HL-60/S4 treated with retinoic acid at 250 ng/mL for 4 days and 3 days (cell line): ENCODE measurements around the gene IL15.
"Not testable (repeated sequence)": the region's sequence is repeated elsewhere in the genome, so short reads cannot be mapped to it uniquely, and the experiment has no call there.

ENCODE experiments used
- in situ Hi-C: fragments of 300-500 bp; cut with MboI; formaldehyde crosslinking; loops from 2 replicates; pipeline ENCODE4 v1.7.0; 2022; ENCODE audit warnings: low sequenced_read_pairs

The IL15 gene

DNA sequence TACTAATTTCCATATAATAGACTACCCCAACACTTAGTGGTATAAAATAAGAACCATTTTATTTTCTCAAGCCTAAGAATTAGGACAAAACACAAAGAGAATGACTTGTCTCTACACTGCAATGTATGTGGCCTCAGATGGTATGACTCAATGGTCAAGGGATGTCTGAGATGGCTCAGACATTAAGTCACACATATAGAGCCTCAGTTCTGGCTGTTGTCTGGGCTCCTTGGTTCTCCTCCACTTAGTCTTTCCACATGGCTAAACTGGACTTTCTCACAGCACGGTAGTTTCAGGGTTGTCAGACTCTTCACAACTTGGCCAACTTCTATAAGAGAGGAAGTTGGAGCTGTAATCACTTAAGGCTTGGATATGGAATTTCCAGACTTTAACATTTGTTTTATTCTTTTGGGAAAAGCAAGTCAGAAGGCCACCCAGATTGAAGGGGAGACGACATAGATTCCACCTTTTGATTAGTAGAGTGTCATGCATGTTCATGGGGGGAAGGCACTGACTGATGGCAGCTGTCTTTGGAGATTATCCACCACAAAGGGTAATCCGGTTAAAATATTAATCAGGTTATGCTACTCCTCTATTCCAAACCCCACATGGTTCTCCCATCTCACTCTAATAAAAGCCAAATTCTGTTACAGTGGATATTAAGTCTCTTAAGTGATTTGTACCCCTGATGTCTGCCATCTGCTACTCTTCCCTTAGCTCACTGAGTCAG, 9.4 kb downstream of the IL15 start:
- in situ Hi-C loops: no loop called here

DNA sequence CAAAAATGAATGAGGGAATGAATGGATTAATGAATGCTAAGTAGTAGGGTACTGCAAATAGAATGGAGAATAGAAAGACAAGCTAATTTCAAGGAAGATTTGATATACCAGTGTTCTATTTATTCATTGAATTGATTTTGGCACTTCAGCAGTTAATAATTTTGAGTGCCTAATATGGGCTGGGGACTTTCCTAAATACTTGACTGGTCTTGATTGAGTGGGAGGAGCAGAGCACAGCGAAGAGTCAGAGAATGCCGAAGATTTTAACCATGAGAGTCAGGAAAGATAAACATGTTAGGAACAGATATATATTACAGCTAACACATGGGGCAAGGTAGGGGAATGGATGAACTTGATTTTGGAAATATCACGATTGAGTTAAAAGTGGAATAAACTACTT, 10.6 kb downstream of the IL15 start:
- in situ Hi-C loops: no loop called here

DNA sequence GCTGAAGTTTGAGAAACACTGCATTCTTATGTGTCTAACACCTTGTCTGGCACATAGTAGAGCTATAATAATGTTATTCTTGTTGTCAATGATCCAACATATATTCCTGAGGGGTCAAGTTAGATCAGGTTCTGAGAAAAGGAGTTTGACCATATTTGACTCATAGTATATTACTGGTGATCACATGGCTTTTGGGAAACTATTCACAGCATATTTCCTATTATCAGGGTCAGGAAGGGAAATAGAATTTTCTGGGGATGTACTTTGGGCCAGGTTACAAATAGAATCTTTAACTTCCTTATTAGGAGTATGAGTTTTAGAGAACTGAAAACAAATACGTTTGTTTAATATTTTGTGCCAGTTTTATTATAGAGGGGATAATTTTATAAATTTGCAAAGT, 11.6 kb downstream of the IL15 start:
- in situ Hi-C loops: no loop called here

DNA sequence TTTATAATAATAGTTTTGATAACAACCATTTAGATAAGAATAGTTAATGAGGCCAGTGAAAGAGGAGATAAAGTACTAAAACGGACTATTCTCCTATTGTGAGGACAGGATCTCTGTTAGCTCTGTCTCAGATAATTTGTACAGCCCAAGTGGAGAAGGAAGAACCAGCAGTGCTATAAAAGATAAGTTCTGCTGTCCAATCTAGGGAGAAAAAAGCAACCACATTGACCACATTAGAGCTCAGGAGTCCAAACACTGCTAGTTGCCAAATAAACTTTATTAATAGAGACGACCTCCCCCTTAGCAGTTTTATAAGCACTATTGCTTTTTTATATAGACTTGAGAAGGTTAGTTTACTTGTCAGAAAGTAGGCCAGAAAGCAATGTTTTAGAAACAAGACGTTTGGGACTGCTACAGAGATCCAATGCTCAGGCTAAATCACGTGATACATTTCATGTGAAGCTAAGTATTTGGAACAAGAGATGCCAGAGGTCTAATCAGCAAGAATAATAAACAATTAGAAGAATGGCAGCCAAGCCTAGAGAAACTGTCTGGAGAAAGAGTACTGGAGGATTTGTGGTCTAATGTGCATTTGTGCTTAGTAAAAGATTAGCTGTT, 15.9 kb downstream of the IL15 start:
- in situ Hi-C loops: no loop called here

DNA sequence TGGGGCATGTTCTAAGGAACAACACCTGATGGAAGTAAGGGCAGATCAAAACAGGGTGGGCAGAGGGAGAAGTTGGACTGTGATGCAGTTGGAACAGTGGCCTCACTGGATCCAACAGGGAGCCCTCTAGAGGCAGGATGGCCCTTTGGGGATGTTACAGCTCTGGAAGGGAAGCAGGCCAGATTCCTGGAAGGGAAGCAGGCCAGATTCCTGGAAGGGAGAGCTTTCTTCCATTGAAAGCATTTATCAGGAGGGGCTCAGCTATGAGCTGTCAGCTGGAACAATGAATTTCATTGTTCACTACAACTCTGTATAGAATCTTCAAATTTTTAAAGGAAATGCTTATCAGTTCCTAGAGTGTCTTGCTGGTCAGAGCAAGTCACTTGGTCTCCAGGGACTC, 17.7 kb downstream of the IL15 start:
- in situ Hi-C loops: no loop called here

DNA sequence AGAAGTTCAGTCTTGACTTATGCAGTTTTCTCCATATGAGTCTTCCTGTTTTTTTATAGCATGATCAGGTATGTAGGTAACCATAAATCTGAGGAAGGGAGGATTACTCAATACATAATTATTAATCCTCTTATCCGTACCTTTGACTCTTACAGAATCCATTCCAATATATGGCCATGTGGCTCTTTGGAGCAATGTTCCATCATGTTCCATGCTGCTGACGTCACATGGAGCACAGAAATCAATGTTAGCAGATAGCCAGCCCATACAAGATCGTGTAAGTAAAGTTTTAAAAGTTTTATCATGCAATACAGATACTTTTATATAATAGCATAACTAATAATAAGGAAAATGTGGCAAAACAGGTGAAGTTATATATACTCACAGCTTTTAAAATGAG, 19.6 kb downstream of the IL15 start:
- in situ Hi-C loops: no loop called here

DNA sequence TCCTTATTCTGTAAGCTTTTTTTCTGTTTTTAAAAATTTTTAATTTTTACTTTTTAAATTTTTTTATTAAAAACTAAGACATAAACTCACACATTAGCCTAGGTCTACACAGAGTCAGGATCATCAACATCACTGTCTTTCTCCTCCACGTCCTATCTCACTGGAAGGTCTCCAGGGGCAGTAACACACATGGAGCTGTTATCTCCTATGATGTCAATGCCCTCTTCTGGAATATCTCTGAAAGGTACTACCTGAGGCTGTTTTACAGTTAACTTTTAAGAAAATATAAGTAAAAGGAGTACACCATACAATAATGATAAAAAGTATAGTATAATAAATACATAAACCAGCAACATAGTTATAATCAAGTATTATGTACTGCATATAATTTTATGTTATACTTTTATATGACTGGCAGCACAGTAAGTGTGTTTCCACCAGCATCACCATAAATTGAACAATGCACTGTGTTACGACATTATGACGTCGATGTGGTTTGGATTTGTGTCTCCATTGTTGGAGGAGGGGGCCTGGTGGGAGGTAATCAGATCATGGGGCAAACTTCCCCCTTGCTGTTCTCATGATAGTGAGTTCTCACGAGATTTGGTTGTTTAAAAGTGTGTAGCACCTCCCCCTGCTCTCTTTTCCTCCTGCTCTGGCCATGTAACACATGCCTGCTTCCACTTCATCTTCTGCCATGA, 21.3 kb downstream of the IL15 start:
- in situ Hi-C loops: no loop called here

DNA sequence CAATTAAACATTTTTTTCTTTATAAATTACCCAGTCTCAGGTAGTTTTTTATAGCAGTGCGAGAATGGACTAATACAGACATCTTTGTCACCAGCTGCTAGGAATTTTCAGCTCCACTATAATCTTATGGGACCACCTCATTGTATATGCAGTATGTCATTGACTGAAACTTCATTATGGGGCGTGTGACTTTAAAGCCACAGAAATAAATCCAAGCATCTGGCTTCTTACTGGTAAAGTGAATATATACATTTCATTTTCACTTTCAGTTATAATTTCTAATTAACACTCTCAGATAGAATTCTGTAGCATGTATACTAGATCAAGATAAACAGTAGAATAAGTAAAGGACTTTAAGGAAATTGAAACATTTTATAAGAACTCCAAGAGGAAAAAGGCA, 21.9 kb downstream of the IL15 start:
- in situ Hi-C loops: no loop called here

DNA sequence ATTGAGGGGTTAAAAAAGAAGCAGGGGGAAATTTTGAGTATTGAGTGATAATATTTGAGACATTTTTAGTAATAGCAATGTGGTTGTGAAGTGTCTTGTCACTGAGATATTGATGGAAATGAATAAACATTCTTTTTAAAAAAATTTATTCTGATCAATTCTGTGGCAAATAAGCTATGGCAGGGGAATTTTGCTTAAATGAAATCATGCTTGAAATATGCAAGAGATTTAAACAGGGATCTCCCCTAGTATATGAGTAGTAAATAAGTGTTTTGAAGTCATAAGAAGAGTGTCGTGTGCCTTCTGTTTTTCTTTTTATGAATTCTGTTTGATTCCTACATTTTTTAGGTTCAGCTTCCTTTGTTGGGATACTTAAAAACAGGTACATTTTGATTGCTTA, 23.2 kb downstream of the IL15 start:
- in situ Hi-C loops: no loop called here

DNA sequence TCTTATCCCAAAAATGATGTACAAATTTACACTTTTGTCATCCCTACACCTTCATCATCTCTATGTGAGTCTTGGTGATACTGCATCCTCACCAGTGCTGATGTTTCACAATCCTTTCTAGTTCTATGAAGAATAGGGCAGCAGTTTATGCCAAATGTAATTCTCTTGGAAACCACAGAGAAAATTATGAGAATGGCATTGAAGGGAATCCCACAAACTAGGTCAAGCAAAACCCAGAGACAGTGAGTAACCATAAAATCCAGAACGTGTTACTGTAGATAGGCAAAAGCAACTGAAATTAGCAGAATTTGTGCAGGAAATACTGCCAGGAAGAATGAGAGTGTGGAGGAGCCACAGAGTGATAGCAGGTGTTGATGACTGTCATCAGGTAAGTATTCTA, 24.5 kb downstream of the IL15 start:
- in situ Hi-C loops: no loop called here

DNA sequence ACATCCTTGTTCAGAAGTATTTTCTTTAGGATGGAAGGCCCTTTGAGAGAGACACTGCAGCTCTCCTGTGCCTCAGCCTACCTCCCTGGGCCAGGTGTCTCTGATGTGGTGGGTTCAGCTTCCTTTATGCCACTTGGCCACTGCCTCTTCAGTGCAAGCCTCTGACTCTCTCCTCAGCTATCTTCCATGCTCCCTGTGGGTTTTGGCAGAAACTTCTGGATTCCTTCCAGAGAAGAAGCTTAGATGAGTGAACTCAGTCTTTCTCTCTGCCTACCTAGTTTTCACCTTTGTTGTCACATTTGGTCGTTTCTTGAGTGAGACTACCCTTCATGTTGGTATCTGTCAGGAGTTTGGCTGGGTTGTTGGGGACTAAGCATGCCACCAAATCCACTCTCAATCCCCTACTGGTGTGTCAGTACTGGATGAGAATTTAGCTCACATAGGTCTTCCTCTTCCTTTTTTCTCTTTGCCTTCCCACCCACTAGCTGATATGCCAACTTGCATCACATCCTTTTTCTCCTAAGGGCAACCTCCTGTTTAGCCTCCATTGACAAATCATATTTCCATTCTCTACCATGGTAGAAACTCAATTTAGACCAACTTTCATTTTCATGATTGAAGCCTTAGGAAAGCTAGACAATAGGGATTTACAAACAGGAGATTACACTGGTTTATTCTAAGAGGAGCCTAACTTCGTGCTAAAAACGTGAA, 32.0 kb downstream of the IL15 start:
- in situ Hi-C loops: no loop called here

DNA sequence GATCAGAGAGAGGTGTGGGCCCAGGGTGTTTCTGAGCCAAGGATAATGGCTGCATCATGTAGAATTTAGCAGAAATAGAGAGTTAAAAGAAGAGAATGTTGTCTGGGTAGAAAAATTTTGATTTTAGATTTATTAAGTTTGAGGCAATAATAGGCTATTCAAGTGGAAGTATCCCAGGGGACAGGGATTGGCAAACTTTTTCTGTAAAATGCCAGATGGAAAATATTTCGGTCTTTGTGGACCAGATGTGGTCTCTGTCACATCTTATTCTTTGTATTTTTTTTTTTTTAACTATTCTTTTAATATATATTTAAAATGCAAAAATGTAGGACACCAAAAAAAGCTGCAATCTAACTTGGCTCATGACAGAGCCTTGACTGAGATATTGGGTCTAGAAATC, 33.1 kb downstream of the IL15 start:
- in situ Hi-C loops: no loop called here

DNA sequence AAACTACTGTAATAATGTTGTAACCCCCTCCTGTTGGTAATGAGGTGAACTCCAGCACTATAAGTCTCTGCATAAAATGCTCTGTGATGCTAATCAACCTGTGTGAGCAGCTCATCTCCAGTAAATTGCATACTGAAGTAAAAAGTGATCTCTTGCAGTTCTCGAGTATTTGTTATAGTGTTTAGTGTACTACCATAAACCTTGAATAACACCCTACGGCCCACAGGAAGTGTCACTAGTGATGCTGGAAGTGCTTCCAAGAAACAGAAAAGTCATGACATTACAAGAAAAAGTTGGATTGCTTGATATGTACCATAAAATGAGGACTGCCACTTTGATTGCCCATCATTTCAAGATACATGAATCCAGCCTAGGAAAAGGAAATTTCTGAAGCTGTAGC, 39.0 kb downstream of the IL15 start:
- in situ Hi-C loops: no loop called here

DNA sequence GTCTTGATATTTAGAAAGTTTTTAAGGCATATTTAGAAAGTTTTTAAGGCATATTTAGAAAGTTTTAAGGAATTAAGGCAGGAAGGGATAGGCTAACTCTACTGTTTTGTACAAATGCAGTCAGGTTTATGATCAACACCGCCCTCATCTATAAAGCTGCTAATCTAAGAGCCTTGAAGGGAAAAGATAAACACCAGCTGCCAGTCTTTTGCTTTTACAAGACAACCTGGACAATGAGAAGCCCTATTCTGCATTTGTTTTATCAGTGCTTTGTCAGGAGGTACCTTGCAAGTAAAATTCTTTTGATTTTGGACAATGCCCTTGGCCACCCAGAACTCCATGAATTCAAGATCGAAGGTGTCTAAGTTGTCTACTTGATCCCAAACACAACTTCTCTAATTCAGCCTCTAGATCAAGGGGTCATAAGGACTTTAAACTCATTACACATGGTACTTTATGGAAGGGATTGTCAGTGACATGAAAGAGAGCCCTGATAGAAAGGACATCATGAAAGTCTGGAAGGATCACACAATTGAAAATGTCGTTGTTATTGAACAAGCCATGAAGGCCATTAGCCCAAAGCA, 39.8 kb downstream of the IL15 start:
- in situ Hi-C loops: no loop called here

DNA sequence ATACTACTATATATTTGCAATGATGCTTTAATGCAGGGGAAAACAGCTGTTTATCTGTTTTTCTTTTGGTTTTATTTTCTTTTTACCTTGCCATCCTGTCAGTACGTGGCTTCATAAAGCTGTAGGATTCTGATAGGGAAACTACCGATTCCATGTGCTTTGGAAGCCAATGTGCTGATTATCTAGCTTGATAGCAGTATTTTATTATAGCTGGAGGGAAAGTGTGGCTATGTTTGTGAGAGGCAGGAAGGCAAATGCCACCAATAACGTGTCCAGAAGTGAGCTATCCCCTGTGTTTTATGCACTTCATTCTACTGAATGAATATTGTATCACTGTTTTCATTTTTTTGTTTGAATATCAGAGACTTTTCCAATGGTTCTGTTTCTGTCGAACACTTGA, 43.7 kb downstream of the IL15 start:
- in situ Hi-C loops: no loop called here

DNA sequence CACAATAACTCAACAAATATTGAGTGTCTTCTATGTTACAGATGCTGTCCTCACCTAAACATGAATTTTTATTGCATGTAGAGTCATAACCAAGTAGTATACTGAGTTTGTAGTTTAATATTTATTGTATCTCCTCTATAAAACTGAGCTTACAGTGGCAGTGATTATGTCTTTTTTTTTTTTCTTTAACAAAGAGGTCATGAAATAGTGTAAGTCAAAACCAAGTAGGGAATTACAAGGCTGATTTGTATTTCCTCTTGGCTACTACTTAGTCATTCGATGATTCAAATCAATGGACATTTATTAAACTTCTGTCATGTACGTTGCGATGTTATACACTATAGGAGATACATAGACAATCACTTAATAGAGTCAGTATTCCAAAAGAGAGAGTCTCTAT, 48.4 kb downstream of the IL15 start:
- in situ Hi-C loops: no loop called here

DNA sequence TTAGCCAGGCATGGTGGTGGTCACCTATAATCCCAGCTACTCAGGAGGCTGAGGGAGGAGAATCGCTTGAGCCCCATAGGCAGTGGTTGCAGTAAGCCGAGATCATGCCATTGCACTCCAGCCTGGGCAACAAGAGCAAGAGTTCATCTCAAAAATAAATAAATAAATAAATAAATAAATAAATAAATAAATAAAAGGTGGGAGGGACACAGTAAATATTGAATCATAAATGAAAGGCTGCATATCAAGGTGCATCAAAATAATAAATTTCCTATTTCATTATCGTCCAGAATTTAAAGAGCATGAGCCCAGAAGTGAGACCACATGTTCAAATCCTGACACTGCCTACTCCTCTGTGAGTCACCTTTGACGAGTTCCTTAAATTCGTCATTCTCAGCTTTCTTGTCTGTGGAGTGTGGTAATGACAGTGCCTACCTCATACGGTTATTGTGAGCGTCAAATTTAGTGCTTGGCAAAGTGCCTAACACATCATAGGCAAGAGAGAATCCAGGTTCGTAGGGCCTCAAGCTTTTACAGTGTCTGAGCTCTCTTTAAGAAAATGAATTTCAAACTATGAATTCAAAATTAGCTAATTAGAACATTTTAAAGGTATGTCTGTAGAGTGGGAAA, 49.9 kb downstream of the IL15 start:
- in situ Hi-C loops: no loop called here

DNA sequence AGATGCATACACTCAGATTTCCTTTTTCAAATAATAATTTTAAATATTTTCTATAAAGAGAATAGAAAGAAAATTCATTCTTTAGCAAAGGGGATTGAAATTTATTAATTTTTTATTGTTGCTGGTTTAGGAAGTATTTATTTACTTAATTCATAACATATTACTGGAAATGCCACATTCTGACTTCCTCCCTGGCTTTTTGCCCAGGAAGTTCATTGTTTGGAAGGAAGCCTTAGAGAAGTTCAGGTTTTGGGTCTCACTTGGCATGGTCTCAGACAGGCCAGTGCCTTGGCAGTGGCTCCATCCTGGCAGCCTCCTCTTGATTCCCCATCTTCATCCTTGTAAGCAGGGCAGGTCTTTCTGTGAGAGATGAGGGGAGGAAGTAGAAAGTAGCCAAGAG, 50.5 kb downstream of the IL15 start:
- in situ Hi-C loops: no loop called here

DNA sequence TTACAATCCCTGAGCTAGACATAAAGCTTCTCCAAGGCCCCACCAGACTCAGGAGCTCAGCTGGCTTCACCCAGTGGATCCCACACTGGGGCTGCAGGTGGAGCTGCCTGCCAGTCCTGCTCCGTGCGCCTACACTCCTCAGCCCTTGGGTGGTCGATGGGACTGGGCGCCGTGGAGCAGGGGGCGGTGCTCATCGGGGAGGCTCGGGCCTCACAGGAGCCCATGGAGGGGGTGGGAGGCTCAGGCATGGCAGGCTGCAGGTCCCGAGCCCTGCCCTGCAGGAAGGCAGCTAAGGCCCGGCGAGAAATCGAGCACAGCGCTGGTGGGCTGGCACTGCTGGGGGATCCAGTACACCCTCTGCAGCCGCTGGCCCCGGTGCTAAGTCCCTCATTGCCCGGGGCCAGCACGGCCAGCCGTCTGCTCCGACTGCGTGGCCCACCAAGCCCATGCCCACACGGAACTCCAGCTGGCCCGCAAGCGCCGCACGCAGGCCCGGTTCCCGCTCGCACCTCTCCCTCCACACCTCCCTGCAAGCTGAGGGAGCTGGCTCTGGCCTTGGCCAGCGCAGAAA, 53.4 kb downstream of the IL15 start:
- in situ Hi-C loops: not testable (repeated sequence)

DNA sequence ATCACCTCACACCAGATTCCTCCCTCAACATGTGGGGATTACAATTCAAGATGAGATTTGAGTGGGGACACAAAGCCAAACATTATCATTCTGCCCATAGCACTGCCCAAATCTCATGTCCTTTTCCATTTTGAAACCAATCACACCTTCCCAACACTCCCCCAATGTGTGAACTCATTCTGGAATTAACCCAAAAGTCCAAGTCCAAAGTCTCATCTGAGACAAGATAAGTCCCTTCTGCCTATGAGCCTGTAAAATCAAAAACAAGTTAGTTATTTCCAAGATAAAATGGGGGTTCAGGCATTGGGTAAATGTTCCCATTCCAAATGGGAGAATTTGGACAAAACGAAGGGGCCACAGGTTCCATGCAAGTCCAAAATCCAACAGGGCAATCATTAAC, 54.9 kb downstream of the IL15 start:
- in situ Hi-C loops: not testable (repeated sequence)

DNA sequence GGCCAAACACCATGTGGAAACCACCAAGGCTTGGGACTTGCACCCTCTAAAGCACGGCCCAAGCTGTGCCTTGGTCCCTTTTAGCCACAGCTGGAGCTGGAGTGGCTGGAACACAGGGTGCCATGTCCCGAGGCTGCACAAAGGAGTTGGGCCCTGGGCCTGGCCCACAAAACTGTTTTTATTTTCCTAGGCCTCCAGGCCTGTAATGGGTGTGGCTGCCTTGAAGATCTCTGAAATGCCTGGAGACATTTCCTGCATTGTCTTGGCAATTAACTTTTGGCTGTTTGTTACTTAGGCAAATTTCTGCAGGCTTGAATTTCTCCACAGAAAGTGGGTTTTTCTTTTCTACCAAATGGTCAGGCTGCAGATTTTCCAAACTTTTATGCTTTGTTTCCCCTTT, 55.7 kb downstream of the IL15 start:
- in situ Hi-C loops: no loop called here
